Spleen (tissue), 11 donors: ENCODE measurements around the gene ABCA7. TPM values are rescaled to one million over a fixed set of nuclear protein-coding genes. Genes with fewer than 3 reads are reported as not detected.

Source experiments
- DNase-seq: peaks from one replicate; pipeline ENCODE4 v3.0.0-alpha.2; 2020
- H3K27ac ChIP-seq, 8 donors: fragments of 200-600 bp; sonication (generic) in 7 of 8; 1 replicate in 4 of 8; 2 replicates in 4 of 8; pipeline versions ENCODE4 v1.5.0 to v1.8.0; 2016 to 2021; ENCODE audit warnings: inconsistent platforms in 4 of 8, mild to moderate bottlenecking in 4 of 8, moderate library complexity in 1 of 8
- H3K27me3 ChIP-seq, 7 donors: fragments of 200-600 bp; sonication (generic) in 6 of 7; replicated peaks in 1 of 7; 1 replicate in 4 of 7; 2 replicates in 3 of 7; pipeline versions ENCODE4 v1.5.0 to v1.8.0; 2016 to 2021; ENCODE audit warnings: inconsistent platforms in 3 of 7, mild to moderate bottlenecking in 1 of 7
- H3K36me3 ChIP-seq, 6 donors: fragments of 200-600 bp; sonication (generic) in 5 of 6; 1 replicate in 4 of 6; 2 replicates in 2 of 6; pipeline versions ENCODE4 v1.5.0 to v1.8.0; 2016 to 2021; ENCODE audit warnings: inconsistent platforms in 2 of 6
- H3K4me1 ChIP-seq, 6 donors: fragments of 200-600 bp; sonication (generic) in 5 of 6; 1 replicate in 3 of 6; 2 replicates in 3 of 6; pipeline versions ENCODE4 v1.5.0 to v1.8.0; 2016 to 2021; ENCODE audit warnings: inconsistent platforms in 3 of 6
- H3K4me3 ChIP-seq, 8 donors: fragments of 200-600 bp; sonication (generic) in 7 of 8; 1 replicate in 4 of 8; 2 replicates in 4 of 8; pipeline versions ENCODE4 v1.5.0 to v1.8.0; 2016 to 2021; ENCODE audit warnings: inconsistent platforms in 4 of 8, mild to moderate bottlenecking in 4 of 8, moderate library complexity in 2 of 8
- H3K9me3 ChIP-seq, 8 donors: fragments of 200-600 bp; sonication (generic) in 7 of 8; 1 replicate in 4 of 8; 2 replicates in 4 of 8; pipeline versions ENCODE4 v1.5.0 to v1.8.0; 2016 to 2021; ENCODE audit warnings: inconsistent platforms in 4 of 8
- CTCF ChIP-seq, 11 experiments: fragments of 200-600 bp in 7 of 11; fragments of 450-650 bp in 4 of 11; sonication (generic) in 4 of 11; IDR thresholded peaks in 8 of 11; conservative IDR thresholded peaks in 3 of 11; 1 replicate in 7 of 11; 2 replicates in 4 of 11; pipeline versions ENCODE4 v1.4.0 to v1.8.0; 2016 to 2021; ENCODE audit warnings: antibody characterized with exemption in 11 of 11, inconsistent platforms in 4 of 11, mild to moderate bottlenecking in 1 of 11
- POLR2A ChIP-seq, 3 donors: fragments of 450-650 bp; IDR thresholded peaks; one replicate each; pipeline ENCODE4 v1.5.1; 2017; ENCODE audit warnings: antibody characterized with exemption in 3 of 3, mild to moderate bottlenecking in 1 of 3
- POLR2AphosphoS5 ChIP-seq, 3 donors: sonication (generic); formaldehyde crosslinking; IDR thresholded peaks; one replicate each; pipeline ENCODE4 v1.5.1; 2017; ENCODE audit warnings: antibody characterized with exemption in 3 of 3
- WGBS, 5 donors: extraction: QIAGEN DNeasy Blood & Tissue Kit in 3 of 5; methylation state at CpG; one replicate each; pipeline versions ENCODE4 v1.1.5 to v1.1.7; 2013 to 2018; 5-methylcytosine and 5-hydroxymethylcytosine counted together
- intact Hi-C: fragments of 100-400 bp; cut with DNase I; formaldehyde crosslinking; loops from one replicate; pipeline ENCODE4 v1.15.0; 2023; ENCODE audit warnings: low total_unique reads
- polyA plus RNA-seq, 3 donors: library from polyadenylated mRNA; stranded (reverse); fragments of 200-250 nt; gene quantifications; one replicate each; pipeline ENCODE4 v1.2.1, GENCODE V29; 2013
- total RNA-seq, 7 donors: library from RNA; depleted of rRNA in 3 of 7; stranded (reverse); fragments of >200 nt in 3 of 7; fragmentation: NEBNext Ultra II Directional in 4 of 7; extraction: Animal tissue kit (Norgen Biotek cat#: 25700) in 4 of 7; gene quantifications; one replicate each; pipeline versions ENCODE4 v1.1.0 to v1.2.1, GENCODE V29; 2016 to 2021
- donor health status: healthy with polysubstance abuse.
- donor health status: DM: no; HTN: no; CAD: no; lungs with moderate emphysema.
- donor health status: DM: no; HTN: no; CAD: no.
- donor health status: Bipolar disorder and iron deficiency.
- donor health status: healthy.
- donor health status: DM: no; HTN: no; CAD: no.
- donor health status: DM: yes; HTN: yes; CAD: no.

The ABCA7 gene
- total and polyA plus RNA-seq, 10 donors: 64.6 to 197 (median 102) TPM

- no peak for DNase-seq
- intact Hi-C loops: no loop called here
- Histone ChIP-seq H3K9me3 (no peaks in the 10 kb centered on the region), H3K4me3 (peak overlapping the region in 5 of 8 donors; percentile 13 to 84 (median 83)), H3K27me3 (no peaks in the 10 kb centered on the region), H3K4me1 (peaks cover 29 to 95% (median 82%) of the 10 kb centered on the region in 6 donors), H3K27ac (peak overlapping the region; percentile 50 to 100 (median 96)), H3K36me3 (peaks cover 0 to 30% (median 22%) of the 10 kb centered on the region in 6 donors)
- TF ChIP-seq CTCF (IDR thresholded peaks at IDR 0.05 in 8 of 11, conservative IDR thresholded peaks at IDR 0.05 in 3 of 11) (no peak), POLR2A (IDR thresholded peaks at IDR 0.05) (no peak), POLR2AphosphoS5 (IDR thresholded peaks at IDR 0.05) (no peak)
- WGBS, 5 donors: 39 to 53% (median 45%) methylated on average over 20 of the region's 20 CpGs
Observed at GRCh38 chr19:1103132-1103707, 63.3 kb downstream of the ABCA7 start.

DNA sequence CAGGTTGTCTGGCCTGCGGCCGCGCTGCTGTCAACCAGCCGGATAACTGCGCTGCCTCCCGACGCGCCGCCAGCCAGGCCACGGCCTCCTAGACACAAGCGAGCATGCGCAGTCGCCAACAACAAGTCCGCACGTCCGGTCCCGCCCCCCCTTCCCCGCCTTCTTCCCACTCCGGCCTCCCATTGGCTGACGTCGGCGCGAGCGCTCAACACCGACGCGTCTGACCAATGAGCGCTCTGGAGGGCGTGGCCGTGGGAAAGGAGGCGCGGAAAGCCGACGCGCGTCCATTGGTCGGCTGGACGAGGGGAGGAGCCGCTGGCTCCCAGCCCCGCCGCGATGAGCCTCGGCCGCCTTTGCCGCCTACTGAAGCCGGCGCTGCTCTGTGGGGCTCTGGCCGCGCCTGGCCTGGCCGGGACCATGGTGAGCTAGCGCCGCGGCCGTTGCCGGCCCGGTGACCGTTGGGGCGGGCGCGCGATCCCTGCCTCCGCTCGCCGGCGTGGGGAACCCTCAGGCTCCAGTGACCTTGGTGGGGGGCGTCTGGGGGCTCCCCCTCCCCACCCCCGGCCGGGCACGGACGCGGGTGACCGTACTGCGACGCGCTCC, 63.9 kb downstream of the ABCA7 start, which contains the start of gene GPX4:
GPX4 (plus strand) TSS at position 287 of the 603 bp plus-strand sequence; CDS start at position 337, 50 bp downstream.
- H3K9me3 ChIP-seq: no peaks in the 10 kb centered on the region
- H3K27me3 ChIP-seq: no peaks in the 10 kb centered on the region
- H3K4me3 ChIP-seq: peak within 1 kb of the TSS; percentile 67 to 88 (median 82)
- H3K27ac ChIP-seq: peak within 1 kb of the TSS; percentile 92 to 100 (median 96)
- peak; percentile 99 for DNase-seq
- whole genome bisulfite sequencing, 5 donors: 0 to 1% (median 0%) methylated on average over 37 to 75 of the region's 75 CpGs
- peaks cover 0 to 35% (median 28%) of the 10 kb centered on the region in 6 donors for H3K36me3 ChIP-seq
- H3K4me1 ChIP-seq: peaks cover 29 to 89% (median 80%) of the 10 kb centered on the region in 6 donors
- intact Hi-C loops: no loop called here
- TF ChIP-seq POLR2AphosphoS5 (IDR thresholded peaks at IDR 0.05) (peak; percentile 98 to 99 (median 99)), CTCF (IDR thresholded peaks at IDR 0.05 in 8 of 11, conservative IDR thresholded peaks at IDR 0.05 in 3 of 11) (peak in 3 of 11 experiments; percentile 9 to 43 (median 36)), POLR2A (IDR thresholded peaks at IDR 0.05) (peak; percentile 50 to 90 (median 84))

DNA sequence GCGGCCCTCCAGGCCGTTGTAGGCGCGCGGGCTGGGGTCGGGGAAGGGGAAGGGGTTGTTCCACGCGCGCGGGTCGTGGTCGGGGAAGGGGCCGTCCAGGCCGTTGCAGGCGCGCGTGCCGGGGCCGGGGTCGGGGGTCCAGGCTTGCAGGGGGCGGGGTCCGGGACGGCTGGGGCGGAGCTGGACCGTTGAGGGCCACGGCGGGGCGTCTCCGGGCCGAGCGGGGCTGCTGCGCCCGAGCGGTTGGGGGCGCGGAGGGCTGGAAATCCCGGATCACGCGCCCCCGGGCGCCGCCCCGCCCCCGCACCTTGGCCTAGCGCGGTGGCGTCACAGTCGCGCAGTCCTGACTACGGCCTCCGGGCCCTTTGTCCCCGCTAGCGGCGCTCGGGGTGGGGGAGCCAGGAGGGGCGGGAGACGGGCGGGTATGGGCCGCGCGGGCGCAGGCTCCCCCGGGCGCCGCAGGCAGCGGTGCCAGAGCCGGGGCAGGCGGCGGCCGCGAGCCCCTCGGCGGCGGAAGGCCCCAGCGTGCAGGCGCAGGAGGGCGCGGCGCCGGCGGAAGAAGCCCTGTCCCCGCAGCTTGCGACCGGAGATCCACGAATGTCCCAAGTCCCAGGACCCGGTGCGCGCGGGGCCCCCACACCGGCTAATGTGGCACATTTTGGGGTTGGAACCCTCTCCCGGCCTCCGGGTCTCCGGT, 64.6 kb downstream of the ABCA7 start:
- WGBS, 5 donors: 0 to 1% (median 1%) methylated on average over 38 to 93 of the region's 93 CpGs
- intact Hi-C loops: no loop called here
- Histone ChIP-seq H3K27me3 (no peaks in the 10 kb centered on the region), H3K36me3 (peaks cover 3 to 42% (median 34%) of the 10 kb centered on the region in 6 donors), H3K27ac (peak overlapping the region; percentile 92 to 100 (median 96)), H3K9me3 (no peaks in the 10 kb centered on the region), H3K4me3 (peak overlapping the region; percentile 67 to 88 (median 82)), H3K4me1 (peaks cover 29 to 83% (median 73%) of the 10 kb centered on the region in 6 donors)
- peak; percentile 93 for DNase-seq
- TF ChIP-seq POLR2A (IDR thresholded peaks at IDR 0.05) (no peak), POLR2AphosphoS5 (IDR thresholded peaks at IDR 0.05) (no peak), CTCF (IDR thresholded peaks at IDR 0.05 in 8 of 11, conservative IDR thresholded peaks at IDR 0.05 in 3 of 11) (peak in 1 of 11 experiments; percentile 8)
